ENCODE measurements around the gene HOXD11. TPM values are rescaled to one million over a fixed set of nuclear protein-coding genes. Genes with fewer than 3 reads are reported as not detected.

HOXD11 gene
- total and polyA plus RNA-seq, 9 of the 15 experiments (the other 6 are each of a cell fraction or from before 2014, with no cell fraction given), result not detected

- TF ChIP-seq, protein P1, sequence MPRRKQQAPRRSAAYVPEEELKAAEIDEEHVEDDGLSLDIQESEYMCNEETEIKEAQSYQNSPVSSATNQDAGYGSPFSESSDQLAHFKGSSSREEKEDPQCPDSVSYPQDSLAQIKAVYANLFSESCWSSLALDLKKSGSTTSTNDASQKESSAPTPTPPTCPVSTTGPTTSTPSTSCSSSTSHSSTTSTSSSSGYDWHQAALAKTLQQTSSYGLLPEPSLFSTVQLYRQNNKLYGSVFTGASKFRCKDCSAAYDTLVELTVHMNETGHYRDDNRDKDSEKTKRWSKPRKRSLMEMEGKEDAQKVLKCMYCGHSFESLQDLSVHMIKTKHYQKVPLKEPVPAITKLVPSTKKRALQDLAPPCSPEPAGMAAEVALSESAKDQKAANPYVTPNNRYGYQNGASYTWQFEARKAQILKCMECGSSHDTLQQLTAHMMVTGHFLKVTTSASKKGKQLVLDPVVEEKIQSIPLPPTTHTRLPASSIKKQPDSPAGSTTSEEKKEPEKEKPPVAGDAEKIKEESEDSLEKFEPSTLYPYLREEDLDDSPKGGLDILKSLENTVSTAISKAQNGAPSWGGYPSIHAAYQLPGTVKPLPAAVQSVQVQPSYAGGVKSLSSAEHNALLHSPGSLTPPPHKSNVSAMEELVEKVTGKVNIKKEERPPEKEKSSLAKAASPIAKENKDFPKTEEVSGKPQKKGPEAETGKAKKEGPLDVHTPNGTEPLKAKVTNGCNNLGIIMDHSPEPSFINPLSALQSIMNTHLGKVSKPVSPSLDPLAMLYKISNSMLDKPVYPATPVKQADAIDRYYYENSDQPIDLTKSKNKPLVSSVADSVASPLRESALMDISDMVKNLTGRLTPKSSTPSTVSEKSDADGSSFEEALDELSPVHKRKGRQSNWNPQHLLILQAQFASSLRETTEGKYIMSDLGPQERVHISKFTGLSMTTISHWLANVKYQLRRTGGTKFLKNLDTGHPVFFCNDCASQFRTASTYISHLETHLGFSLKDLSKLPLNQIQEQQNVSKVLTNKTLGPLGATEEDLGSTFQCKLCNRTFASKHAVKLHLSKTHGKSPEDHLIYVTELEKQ (CRISPR knock-in tag; IDR thresholded peaks at IDR 0.05), result no peak
- TF ChIP-seq HNRNPH1 (optimal IDR thresholded peaks at IDR 0.05; ENCODE audit: low read depth, low read length) (no peak), NBN (IDR thresholded peaks at IDR 0.05; ENCODE audit: low read depth) (no peak), USF2 (CRISPR knock-in tag; IDR thresholded peaks at IDR 0.05) (peak; percentile 74), RAD51 (IDR thresholded peaks at IDR 0.05; ENCODE audit: borderline replicate concordance, low read depth) (peak; percentile 41; the same call in 1 of the 2 replicates), ZNF830 (CRISPR knock-in tag; IDR thresholded peaks at IDR 0.05) (no peak), ZNF140 (CRISPR knock-in tag; IDR thresholded peaks at IDR 0.05) (no peak), EZH2 (IDR thresholded peaks at IDR 0.05; ENCODE audit: borderline replicate concordance, low read depth, low read length) (peak; percentile 75; the same call in 1 of the 2 replicates), SRF (CRISPR knock-in tag; IDR thresholded peaks at IDR 0.05) (no peak), PREB (CRISPR knock-in tag; IDR thresholded peaks at IDR 0.05) (no peak), MTF1 (CRISPR knock-in tag; IDR thresholded peaks at IDR 0.05; ENCODE audit: borderline replicate concordance) (no peak), ESRRB (CRISPR knock-in tag; IDR thresholded peaks at IDR 0.05; ENCODE audit: borderline replicate concordance) (no peak), ZBTB8A (IDR thresholded peaks at IDR 0.05; ENCODE audit: partially characterized antibody) (no peak), CSDE1 (IDR thresholded peaks at IDR 0.05) (no peak), CBX1 (IDR thresholded peaks at IDR 0.05; ENCODE audit: low read depth) (no peak)
- TF ChIP-seq, protein P2, sequence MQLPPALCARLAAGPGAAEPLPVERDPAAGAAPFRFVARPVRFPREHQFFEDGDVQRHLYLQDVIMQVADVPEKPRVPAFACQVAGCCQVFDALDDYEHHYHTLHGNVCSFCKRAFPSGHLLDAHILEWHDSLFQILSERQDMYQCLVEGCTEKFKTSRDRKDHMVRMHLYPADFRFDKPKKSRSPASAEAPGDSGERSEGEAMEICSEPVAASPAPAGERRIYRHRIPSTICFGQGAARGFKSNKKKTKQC (CRISPR knock-in tag; IDR thresholded peaks at IDR 0.05), result no peak
- TF ChIP-seq, protein P3, sequence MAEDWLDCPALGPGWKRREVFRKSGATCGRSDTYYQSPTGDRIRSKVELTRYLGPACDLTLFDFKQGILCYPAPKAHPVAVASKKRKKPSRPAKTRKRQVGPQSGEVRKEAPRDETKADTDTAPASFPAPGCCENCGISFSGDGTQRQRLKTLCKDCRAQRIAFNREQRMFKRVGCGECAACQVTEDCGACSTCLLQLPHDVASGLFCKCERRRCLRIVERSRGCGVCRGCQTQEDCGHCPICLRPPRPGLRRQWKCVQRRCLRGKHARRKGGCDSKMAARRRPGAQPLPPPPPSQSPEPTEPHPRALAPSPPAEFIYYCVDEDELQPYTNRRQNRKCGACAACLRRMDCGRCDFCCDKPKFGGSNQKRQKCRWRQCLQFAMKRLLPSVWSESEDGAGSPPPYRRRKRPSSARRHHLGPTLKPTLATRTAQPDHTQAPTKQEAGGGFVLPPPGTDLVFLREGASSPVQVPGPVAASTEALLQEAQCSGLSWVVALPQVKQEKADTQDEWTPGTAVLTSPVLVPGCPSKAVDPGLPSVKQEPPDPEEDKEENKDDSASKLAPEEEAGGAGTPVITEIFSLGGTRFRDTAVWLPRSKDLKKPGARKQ (CRISPR knock-in tag; IDR thresholded peaks at IDR 0.05), result no peak
- TF ChIP-seq, protein P4, sequence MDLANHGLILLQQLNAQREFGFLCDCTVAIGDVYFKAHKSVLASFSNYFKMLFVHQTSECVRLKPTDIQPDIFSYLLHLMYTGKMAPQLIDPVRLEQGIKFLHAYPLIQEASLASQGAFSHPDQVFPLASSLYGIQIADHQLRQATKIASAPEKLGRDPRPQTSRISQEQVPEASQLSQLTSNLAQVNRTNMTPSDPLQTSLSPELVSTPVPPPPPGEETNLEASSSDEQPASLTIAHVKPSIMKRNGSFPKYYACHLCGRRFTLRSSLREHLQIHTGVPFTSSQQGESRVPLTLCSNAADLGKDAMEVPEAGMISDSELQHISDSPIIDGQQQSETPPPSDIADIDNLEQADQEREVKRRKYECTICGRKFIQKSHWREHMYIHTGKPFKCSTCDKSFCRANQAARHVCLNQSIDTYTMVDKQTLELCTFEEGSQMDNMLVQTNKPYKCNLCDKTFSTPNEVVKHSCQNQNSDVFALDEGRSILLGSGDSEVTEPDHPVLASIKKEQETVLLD (IDR thresholded peaks at IDR 0.05), result no peak
These were observed 44.6 kb downstream of the HOXD11 start, which contains the start of gene HOXD4 (continued) for GRCh38 chr2:176151442-176152287.

Data from K562 (cell line).